Hematopoietic multipotent progenitor cell treated with erythropoietin and hydrocortisone succinate and interleukin-3 and kit ligand, for 8 days (in vitro differentiated cells): ENCODE results near the gene SSX2IP.
A peak's percentile ranks its signal among the peaks of the same experiment; 100 is the strongest.

Source experiments
- DNase-seq: peaks from one replicate; pipeline ENCODE4 v3.0.0-alpha.2; 2015

SSX2IP gene

GRCh38 chr1:84708031-84708430 is 17.8 kb upstream of the SSX2IP start:
- no peak for DNase-seq

- DNase-seq = no peak
Observed at GRCh38 chr1:84705513-84705912, 15.3 kb upstream of the SSX2IP start.

GRCh38 chr1:84704872-84705417 is 14.7 kb upstream of the SSX2IP start:
- no peak for DNase-seq

DNA sequence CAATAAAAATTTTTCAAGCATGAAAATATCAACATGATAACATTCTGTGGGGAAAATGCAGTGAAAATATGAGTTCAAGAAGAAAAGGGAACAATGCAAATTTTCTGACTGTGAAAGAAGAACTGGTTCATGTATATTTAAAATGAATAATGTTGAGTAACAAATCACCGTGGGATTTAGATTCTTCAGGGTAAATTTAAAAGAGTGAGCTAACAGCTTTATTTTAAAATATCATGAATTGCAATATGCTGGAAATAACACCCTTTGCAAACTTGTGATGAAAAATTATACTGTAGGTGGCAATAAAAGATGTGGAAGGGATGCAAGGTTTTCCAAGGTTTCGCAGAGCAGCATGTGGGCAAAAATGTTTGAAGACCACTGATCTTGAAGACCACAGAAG is 13.2 kb upstream of the SSX2IP start:
- no peak for DNase-seq

- no peak for DNase-seq
Observed at GRCh38 chr1:84702143-84702542, 11.9 kb upstream of the SSX2IP start.

- DNase-seq = no peak
Observed at GRCh38 chr1:84701376-84701775, 11.1 kb upstream of the SSX2IP start.

DNA sequence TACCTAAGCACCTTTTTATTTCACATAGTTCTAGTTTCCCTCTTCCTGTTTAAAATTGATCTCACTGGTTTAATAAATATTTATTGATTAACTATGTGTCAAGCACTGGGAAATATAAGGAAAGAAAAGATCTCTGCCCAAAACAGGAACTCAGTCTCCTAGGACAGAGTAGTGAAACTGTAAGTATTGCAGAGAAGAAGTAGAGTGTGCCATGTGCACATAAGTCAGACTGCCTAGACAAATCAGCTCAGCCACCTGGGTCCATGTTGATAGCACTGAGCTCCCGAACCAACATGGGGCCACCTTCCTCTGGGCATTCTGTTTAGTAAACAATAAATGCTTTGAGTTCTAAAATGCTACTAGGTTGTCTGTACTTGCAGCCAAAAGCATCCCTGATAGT is 9.8 kb upstream of the SSX2IP start:
- DNase-seq = no peak

DNA sequence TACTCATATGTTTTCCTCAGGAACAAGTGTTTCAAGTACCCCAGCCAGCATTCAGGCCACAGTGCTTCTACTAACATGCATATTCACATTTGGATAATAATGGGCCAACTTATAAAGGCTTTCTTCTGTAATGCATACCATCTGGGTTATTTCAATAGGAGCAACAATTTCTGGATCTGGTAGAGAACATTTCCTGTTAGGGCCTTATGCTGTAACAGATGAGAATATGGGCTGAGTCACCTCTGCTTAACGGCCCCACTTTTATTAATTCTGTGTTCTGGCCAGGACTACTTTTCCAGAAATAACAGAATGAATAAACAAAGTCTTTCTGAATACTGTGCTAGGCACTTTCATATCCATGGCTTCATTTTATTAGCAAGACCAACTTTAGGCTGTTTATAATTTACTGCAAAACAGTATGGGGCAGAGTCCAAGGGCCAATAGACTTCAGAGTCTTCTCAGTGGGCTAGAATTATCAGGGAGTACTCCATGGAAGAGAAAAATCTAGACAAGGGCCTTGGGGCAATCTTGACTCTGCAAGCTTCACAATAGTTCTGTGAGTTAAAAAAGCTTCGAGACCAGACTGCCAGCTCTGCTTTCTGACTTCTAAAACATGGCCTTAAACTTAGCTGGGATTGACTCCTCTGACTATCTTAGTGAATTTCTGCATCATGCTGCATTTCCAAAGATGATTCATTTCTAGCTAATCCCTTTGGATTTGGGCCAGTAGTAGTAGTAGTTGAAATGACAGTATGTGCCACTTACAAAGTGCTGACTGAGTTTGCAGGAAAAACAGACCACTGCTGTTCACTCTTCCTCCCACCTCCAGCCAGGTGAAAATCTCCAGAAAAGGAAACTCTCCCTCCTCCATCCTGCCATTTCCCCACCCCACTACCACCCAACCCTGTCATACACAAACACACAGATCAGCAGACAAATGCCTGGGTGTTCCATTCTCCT is 8.2 kb upstream of the SSX2IP start:
- no peak for DNase-seq

DNA sequence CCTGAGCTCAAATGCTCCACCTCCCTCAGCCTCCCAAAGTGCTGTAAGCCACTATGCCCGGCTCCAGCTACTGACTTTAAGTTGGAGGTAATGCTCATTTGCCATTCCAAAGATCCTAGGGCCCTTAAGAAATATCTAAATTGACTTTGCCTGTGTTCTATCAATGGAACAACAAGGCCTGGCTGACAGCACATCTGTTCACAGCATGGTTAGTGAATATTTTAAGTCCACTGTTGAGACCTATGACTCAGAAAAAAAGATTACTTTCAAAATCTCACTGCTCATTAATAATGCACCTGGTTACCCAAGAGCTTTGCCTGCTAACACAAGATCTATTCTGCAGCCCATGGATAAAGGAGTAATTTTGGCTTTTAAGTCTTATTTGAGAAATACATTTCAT is 3.5 kb upstream of the SSX2IP start:
- DNase-seq = no peak

GRCh38 chr1:84693005-84693404 is 2.7 kb upstream of the SSX2IP start:
- DNase-seq = peak; percentile 74

DNA sequence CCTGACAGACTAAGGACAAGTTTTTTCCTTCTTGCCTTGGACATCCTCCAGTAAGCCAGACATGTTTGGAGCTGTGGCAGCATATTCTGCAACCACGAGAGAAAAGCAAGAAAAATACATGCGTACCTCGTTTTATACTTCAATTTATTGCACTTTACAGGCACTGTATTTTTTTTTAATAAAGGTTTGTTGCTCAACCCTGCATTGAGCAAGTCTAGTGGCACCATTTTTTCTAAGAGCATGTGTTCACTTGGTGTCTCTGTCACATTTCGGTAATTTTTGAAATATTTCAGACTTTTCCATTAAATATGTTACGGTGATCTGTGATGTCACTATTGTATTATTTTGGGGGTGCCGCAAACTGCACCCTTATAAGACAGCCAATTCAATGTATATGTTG is 2.1 kb upstream of the SSX2IP start:
- DNase-seq = no peak

- DNase-seq = no peak
Observed at GRCh38 chr1:84691122-84691783, 992 bp upstream of the SSX2IP start.

GRCh38 chr1:84689514-84690396 is 506 bp downstream of the SSX2IP start:
- DNase-seq = peak; percentile 73

GRCh38 chr1:84688463-84689061 is 1.7 kb downstream of the SSX2IP start:
- DNase-seq = peak; percentile 97

GRCh38 chr1:84687714-84688462 is 2.4 kb downstream of the SSX2IP start:
- DNase-seq = peak; percentile 73

- DNase-seq = peak; percentile 68
Observed at GRCh38 chr1:84686223-84686622, 4.0 kb downstream of the SSX2IP start.

- DNase-seq = no peak
Observed at GRCh38 chr1:84683508-84683907, 6.8 kb downstream of the SSX2IP start.

DNA sequence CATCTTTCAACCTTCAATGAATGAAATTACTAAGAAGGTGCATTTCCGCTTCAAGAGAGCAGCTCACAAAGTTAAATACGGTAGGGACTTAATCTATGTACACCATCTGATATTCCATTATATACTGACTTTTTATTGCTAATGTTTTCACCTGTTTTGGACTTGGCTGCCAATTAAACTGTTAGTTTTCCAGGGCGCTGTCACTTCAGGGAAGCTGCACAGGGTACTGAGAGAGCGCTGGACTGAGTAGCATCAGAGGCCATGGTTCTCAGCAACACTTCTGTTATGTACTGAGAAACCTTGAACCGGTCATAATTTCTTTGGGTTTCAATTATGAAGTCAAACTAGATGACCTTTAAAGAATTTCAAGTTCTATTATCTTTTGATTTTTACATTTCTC is 8.2 kb downstream of the SSX2IP start:
- no peak for DNase-seq

GRCh38 chr1:84677415-84678099 is 12.7 kb downstream of the SSX2IP start:
- no peak for DNase-seq

DNA sequence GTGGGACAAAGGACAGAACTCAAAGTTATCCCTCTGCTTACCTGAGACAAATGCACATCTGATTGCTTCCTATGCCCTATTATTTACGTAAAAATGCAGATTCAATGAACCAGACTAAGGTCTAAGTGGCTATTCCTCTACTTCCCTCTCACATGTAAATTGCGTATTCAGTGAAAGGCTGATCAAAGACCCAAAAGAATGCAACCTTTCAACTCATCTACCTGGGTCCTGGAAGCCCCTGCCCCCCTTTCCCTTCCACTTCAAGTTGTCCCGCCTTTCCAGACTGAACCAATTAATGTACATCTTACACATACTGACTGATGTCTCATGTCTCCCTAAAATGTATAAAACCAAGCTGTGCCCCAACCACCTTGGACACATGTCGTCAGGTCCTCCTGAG is 14.6 kb downstream of the SSX2IP start:
- no peak for DNase-seq

DNA sequence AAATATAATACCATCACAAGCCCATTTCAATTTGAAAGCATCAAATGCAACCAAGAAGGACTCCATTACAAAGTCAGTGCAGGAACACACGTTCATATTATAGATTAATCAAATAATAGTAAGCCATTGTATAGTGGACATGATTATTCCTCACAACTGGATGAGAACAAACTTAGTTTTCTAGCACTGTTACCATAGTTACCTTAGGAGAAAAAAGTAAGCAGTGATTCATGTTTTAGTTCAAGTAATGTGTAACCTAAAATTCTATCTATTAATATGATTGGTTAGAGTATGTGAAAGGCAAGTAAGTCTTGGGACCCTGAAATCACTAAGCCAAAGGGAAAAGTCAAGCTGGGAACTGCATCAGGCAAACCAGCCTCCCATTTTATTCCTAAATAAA is 15.2 kb downstream of the SSX2IP start:
- no peak for DNase-seq
